Non-pigmented ciliary epithelial cell (primary cell): ENCODE results near the gene ZBED5.
"Not testable (repeated sequence)": the region's sequence is repeated elsewhere in the genome, so short reads cannot be mapped to it uniquely, and the experiment has no call there.

Experiments
- DNase-seq: peaks from one replicate; pipeline ENCODE4 v3.0.0-alpha.2; 2010; ENCODE audit warnings: low read depth

The ZBED5 gene

GRCh38 chr11:10857709-10858438 is at the start of gene ZBED5:
ZBED5 (minus strand) TSS chr11:10858053; CDS start chr11:10854945, 3,108 bp downstream.
- DNase-seq, result peak; percentile 81

- no peak for DNase-seq
Observed at GRCh38 chr11:10906521-10906920, 48.7 kb upstream of the ZBED5 start.

- DNase-seq, result no peak
Observed at GRCh38 chr11:10902301-10903063, 44.6 kb upstream of the ZBED5 start.

GRCh38 chr11:10900681-10901415 is 43.0 kb upstream of the ZBED5 start:
- DNase-seq, result no peak

GRCh38 chr11:10899121-10899830 is 41.4 kb upstream of the ZBED5 start:
- no peak for DNase-seq

GRCh38 chr11:10898763-10899025 is 40.8 kb upstream of the ZBED5 start:
- no peak for DNase-seq

- DNase-seq, result no peak
Observed at GRCh38 chr11:10898003-10898762, 40.3 kb upstream of the ZBED5 start.

- DNase-seq, result no peak
Observed at GRCh38 chr11:10897150-10897549, 39.3 kb upstream of the ZBED5 start.

GRCh38 chr11:10896493-10896892 is 38.6 kb upstream of the ZBED5 start:
- DNase-seq, result no peak

- DNase-seq, result no peak
Observed at GRCh38 chr11:10895285-10895684, 37.4 kb upstream of the ZBED5 start.

GRCh38 chr11:10894666-10895065 is 36.8 kb upstream of the ZBED5 start:
- no peak for DNase-seq

- DNase-seq, result no peak
Observed at GRCh38 chr11:10893714-10894151, 35.9 kb upstream of the ZBED5 start.

GRCh38 chr11:10892250-10892649 is 34.4 kb upstream of the ZBED5 start:
- DNase-seq, result no peak

- no peak for DNase-seq
Observed at GRCh38 chr11:10891151-10891720, 33.4 kb upstream of the ZBED5 start.

GRCh38 chr11:10890083-10890482 is 32.2 kb upstream of the ZBED5 start:
- DNase-seq, result not testable (repeated sequence)

- no peak for DNase-seq
Observed at GRCh38 chr11:10887307-10887706, 29.5 kb upstream of the ZBED5 start.

GRCh38 chr11:10886652-10887250 is 28.9 kb upstream of the ZBED5 start:
- no peak for DNase-seq

GRCh38 chr11:10885703-10886363 is 28.0 kb upstream of the ZBED5 start:
- DNase-seq, result no peak

GRCh38 chr11:10884292-10884691 is 26.4 kb upstream of the ZBED5 start:
- DNase-seq, result not testable (repeated sequence)

GRCh38 chr11:10881892-10882291 is 24.0 kb upstream of the ZBED5 start:
- no peak for DNase-seq
